H9 (cell line): ENCODE measurements around the gene ZC3H7B. TPM values are rescaled to one million over a fixed set of nuclear protein-coding genes. Genes with fewer than 3 reads are reported as not detected.
A peak's percentile ranks its signal among the peaks of the same experiment; 100 is the strongest.

Experiments
- DNase-seq: peaks from one replicate; pipeline ENCODE4 v3.0.0-alpha.2; 2017
- H2AFZ ChIP-seq: one replicate; pipeline ENCODE4 v1.6.1; 2013; ENCODE audit warnings: mild to moderate bottlenecking, low read length, control low read depth, moderate library complexity
- H2AK5ac ChIP-seq: 2 replicates; pipeline ENCODE4 v1.6.1; 2013; ENCODE audit warnings: low read length, control low read depth, mixed read lengths; ENCODE audit not compliant: insufficient read length
- H2BK120ac ChIP-seq: one replicate; pipeline ENCODE4 v1.6.1; 2013; ENCODE audit warnings: low read depth, mild to moderate bottlenecking, low read length, control low read depth, inconsistent platforms; ENCODE audit not compliant: poor library complexity, severe bottlenecking
- H2BK12ac ChIP-seq: 2 replicates; pipeline ENCODE4 v1.6.1; 2013; ENCODE audit warnings: low read length, control low read depth, mixed read lengths, low read depth; ENCODE audit not compliant: insufficient read length
- H2BK15ac ChIP-seq: 2 replicates; pipeline ENCODE4 v1.6.1; 2013; ENCODE audit warnings: low read depth, low read length, control low read depth
- H2BK20ac ChIP-seq: one replicate; pipeline ENCODE4 v1.6.1; 2013; ENCODE audit warnings: low read depth, mild to moderate bottlenecking, low read length, control low read depth, inconsistent platforms; ENCODE audit not compliant: poor library complexity, severe bottlenecking
- H2BK5ac ChIP-seq: 2 replicates; pipeline ENCODE4 v1.6.1; 2013; ENCODE audit warnings: low read length, control low read depth, mixed read lengths; ENCODE audit not compliant: insufficient read length
- H3K14ac ChIP-seq: 2 replicates; pipeline ENCODE4 v1.6.1; 2013; ENCODE audit warnings: low read length, control low read depth; ENCODE audit not compliant: insufficient read depth
- H3K18ac ChIP-seq: 2 replicates; pipeline ENCODE4 v1.6.1; 2013; ENCODE audit warnings: low read depth, mild to moderate bottlenecking, mixed read lengths, low read length, control low read depth; ENCODE audit not compliant: insufficient read length
- H3K23ac ChIP-seq: 2 replicates; pipeline ENCODE4 v1.6.1; 2013; ENCODE audit warnings: low read length, control low read depth, mixed read lengths, low read depth; ENCODE audit not compliant: insufficient read length
- H3K23me2 ChIP-seq: 2 replicates; pipeline ENCODE4 v1.6.1; 2013; ENCODE audit warnings: low read depth, mild to moderate bottlenecking, mixed read lengths, low read length, control low read depth; ENCODE audit not compliant: insufficient read length, poor library complexity, severe bottlenecking
- H3K27ac ChIP-seq: 2 replicates; pipeline ENCODE4 v1.5.1; 2013; ENCODE audit warnings: low read length, control low read depth, mixed read lengths, low read depth; ENCODE audit not compliant: insufficient read length
- H3K27me3 ChIP-seq: 2 replicates; pipeline ENCODE4 v1.6.1; 2013; ENCODE audit warnings: low read length, control low read depth, inconsistent platforms; ENCODE audit not compliant: insufficient read depth
- H3K4ac ChIP-seq: 2 replicates; pipeline ENCODE4 v1.6.1; 2013; ENCODE audit warnings: low read depth, mild to moderate bottlenecking, control low read depth, inconsistent platforms, low read length, moderate library complexity
- H3K4me1 ChIP-seq: 2 replicates; pipeline ENCODE4 v1.6.1; 2013; ENCODE audit warnings: low read length, control low read depth, inconsistent platforms; ENCODE audit not compliant: insufficient read depth
- H3K4me2 ChIP-seq: 2 replicates; pipeline ENCODE4 v1.6.1; 2013; ENCODE audit warnings: low read length, control low read depth, mixed read lengths; ENCODE audit not compliant: insufficient read length, insufficient read depth
- H3K56ac ChIP-seq: 2 replicates; pipeline ENCODE4 v1.6.1; 2013; ENCODE audit warnings: low read depth, mild to moderate bottlenecking, mixed read lengths, low read length, control low read depth; ENCODE audit not compliant: insufficient read length
- H3K79me1 ChIP-seq: 2 replicates; pipeline ENCODE4 v1.6.1; 2013; ENCODE audit warnings: low read depth, mild to moderate bottlenecking, moderate library complexity, low read length, control low read depth, inconsistent platforms; ENCODE audit not compliant: insufficient read depth, poor library complexity, severe bottlenecking
- H3K79me2 ChIP-seq: 2 replicates; pipeline ENCODE4 v1.6.1; 2013; ENCODE audit warnings: low read length, control low read depth, inconsistent platforms; ENCODE audit not compliant: insufficient read depth
- H3K9ac ChIP-seq: 2 replicates; pipeline ENCODE4 v1.6.1; 2013; ENCODE audit warnings: low read length, control low read depth, mixed read lengths; ENCODE audit not compliant: insufficient read length; ENCODE audit errors: extremely low read depth
- H3K9me3 ChIP-seq: one replicate; pipeline ENCODE4 v1.6.1; 2013; ENCODE audit warnings: low read depth, low read length, inconsistent platforms; ENCODE audit not compliant: control insufficient read depth
- H3T11ph ChIP-seq: one replicate; pipeline ENCODE4 v1.6.1; 2013; ENCODE audit warnings: mild to moderate bottlenecking, low read length, control low read depth, inconsistent platforms
- H4K20me1 ChIP-seq: one replicate; pipeline ENCODE4 v1.6.1; 2013; ENCODE audit not compliant: control insufficient read depth, insufficient read length, insufficient read depth
- H4K5ac ChIP-seq: 2 replicates; pipeline ENCODE4 v1.6.1; 2013; ENCODE audit warnings: low read depth, mild to moderate bottlenecking, mixed read lengths, low read length, control low read depth; ENCODE audit not compliant: insufficient read length
- H4K8ac ChIP-seq: replicated peaks from 2 replicates; pipeline ENCODE4 v1.6.1; 2013; ENCODE audit warnings: low read length, control low read depth, mixed read lengths, low read depth; ENCODE audit not compliant: insufficient read length
- H4K91ac ChIP-seq: 2 replicates; pipeline ENCODE4 v1.6.1; 2013; ENCODE audit warnings: low read depth, mild to moderate bottlenecking, moderate library complexity, mixed read lengths, low read length, control low read depth; ENCODE audit not compliant: insufficient read length
- H3K27ac Mint-ChIP-seq, 3 experiments: 2 replicates in 2 of 3; 3 replicates in 1 of 3; pipeline ENCODE4 v1.8.0; 2020 to 2021; ENCODE audit warnings: mixed read lengths in 3 of 3, mild to moderate bottlenecking in 1 of 3, moderate library complexity in 1 of 3
- H3K27me3 Mint-ChIP-seq: 2 replicates; pipeline ENCODE4 v1.8.0; 2021; ENCODE audit warnings: low read depth, mild to moderate bottlenecking, moderate library complexity, mixed read lengths
- H3K36me3 Mint-ChIP-seq, 3 experiments: 2 replicates in 2 of 3; 3 replicates in 1 of 3; pipeline ENCODE4 v1.8.0; 2020 to 2021; ENCODE audit warnings: low read depth in 3 of 3, mixed read lengths in 3 of 3; ENCODE audit not compliant: insufficient read depth in 1 of 3
- H3K4me1 Mint-ChIP-seq, 2 experiments: 2 replicates each; pipeline ENCODE4 v1.8.0; 2020; ENCODE audit warnings: mixed read lengths in 2 of 2
- H3K4me3 Mint-ChIP-seq, 2 experiments: 2 replicates in 1 of 2; 3 replicates in 1 of 2; pipeline ENCODE4 v1.8.0; 2020 to 2021; ENCODE audit warnings: mild to moderate bottlenecking in 2 of 2, mixed read lengths in 2 of 2, moderate library complexity in 1 of 2
- H3K9me3 Mint-ChIP-seq, 2 experiments: 2 replicates in 1 of 2; 3 replicates in 1 of 2; pipeline ENCODE4 v1.8.0; 2020; ENCODE audit warnings: mild to moderate bottlenecking in 2 of 2, mixed read lengths in 2 of 2, moderate library complexity in 1 of 2
- CTCF ChIP-seq: fragments of 200-600 bp; sonication (generic); conservative IDR thresholded peaks from 3 replicates; pipeline ENCODE4 v1.8.0; 2021; ENCODE audit warnings: antibody characterized with exemption, mild to moderate bottlenecking
- WGBS: extraction: QIAGEN DNeasy Blood & Tissue Kit; methylation state at CpG from one replicate; pipeline ENCODE4 v1.1.7; 2013; ENCODE audit warnings: missing lambda C conversion rate, low lambda C conversion rate, mixed read lengths; ENCODE audit not compliant: insufficient read length; ENCODE audit errors: extremely low coverage; 5-methylcytosine and 5-hydroxymethylcytosine counted together
- total RNA-seq: library from RNA; stranded (reverse); gene quantifications from 2 replicates; pipeline ENCODE4 v1.2.1, GENCODE V29; 2021

Gene ZC3H7B
- total RNA-seq, 1 experiment from 2014 or later, result 69.3 TPM

- no peak overlapping the region for H3K4me2 ChIP-seq
- Mint-ChIP-seq H3K9me3 (no peaks in the 10 kb centered on the region), H3K36me3 (peaks cover 24 to 80% (median 76%) of the 10 kb centered on the region in 3 experiments; a peak in 6 of 7 replicates), H3K27me3 (no peaks in the 10 kb centered on the region; the same call in 1 of the 2 replicates), H3K4me3 (no peak overlapping the region), H3K27ac (peak overlapping the region in 2 of 3 experiments; percentile 50 to 76; a peak in 2 of 7 replicates), H3K4me1 (no peaks in the 10 kb centered on the region)
- WGBS, result no CpG with 5 or more reads among the region's 4 CpGs
- H2AK5ac ChIP-seq, result no peak overlapping the region
- no peak overlapping the region for H2BK15ac ChIP-seq
- H4K8ac ChIP-seq, result no peak overlapping the region
- H3K56ac ChIP-seq, result no peak overlapping the region
- H3K79me2 ChIP-seq, result no peaks in the 10 kb centered on the region
- no peaks in the 10 kb centered on the region for H3K9me3 ChIP-seq
- H3K9ac ChIP-seq, result no peak overlapping the region
- H4K20me1 ChIP-seq, result no peaks in the 10 kb centered on the region
- no peak overlapping the region for H2BK5ac ChIP-seq
- TF ChIP-seq CTCF, result no peak
- no peak overlapping the region for H4K5ac ChIP-seq
- H3K23me2 ChIP-seq, result no peaks in the 10 kb centered on the region
- H2AFZ ChIP-seq, result no peak overlapping the region
- H3K18ac ChIP-seq, result no peak overlapping the region
- H3K27me3 ChIP-seq, result no peaks in the 10 kb centered on the region
- no peak overlapping the region for H3K27ac ChIP-seq
- H3K4ac ChIP-seq, result no peak overlapping the region
- H3K79me1 ChIP-seq, result no peaks in the 10 kb centered on the region
- no peak overlapping the region for H2BK12ac ChIP-seq
- no peak overlapping the region for H3K14ac ChIP-seq
- H4K91ac ChIP-seq, result no peak overlapping the region
- H3K4me1 ChIP-seq, result no peaks in the 10 kb centered on the region
- H3K23ac ChIP-seq, result no peak overlapping the region
- H2BK120ac ChIP-seq, result no peak overlapping the region
- no peak overlapping the region for H3T11ph ChIP-seq
- DNase-seq, result no peak
- H2BK20ac ChIP-seq, result no peak overlapping the region
Measured at GRCh38 chr22:41350087-41350486, 48.8 kb downstream of the ZC3H7B start.
